ENCODE results near the gene ZSCAN20. TPM values are rescaled to one million over a fixed set of nuclear protein-coding genes. Genes with fewer than 3 reads are reported as not detected.

ZSCAN20 gene
- total RNA-seq, 1 experiment from 2014 or later = 9.0 TPM

DNA sequence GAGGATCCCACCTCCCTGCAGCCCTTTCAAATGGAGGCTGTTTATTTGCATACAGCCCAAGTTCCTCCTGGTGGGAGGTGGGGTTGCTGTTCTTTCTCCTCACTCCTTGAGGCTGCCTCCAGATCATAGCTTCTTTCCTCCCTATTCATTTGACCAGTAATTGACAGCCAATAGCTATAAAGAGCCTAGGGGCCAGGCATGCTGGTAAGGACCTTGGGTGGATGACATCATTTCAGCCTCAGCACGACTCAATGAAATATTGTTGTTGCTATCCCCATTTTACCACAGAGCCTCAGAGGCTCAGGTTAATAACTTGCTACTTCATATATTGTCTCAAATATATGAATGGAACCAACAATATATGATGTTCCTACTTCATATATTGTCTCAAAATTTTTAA is 31.1 kb downstream of the ZSCAN20 start:
- ATAC-seq (no peak), DNase-seq (ENCODE audit: low read depth, low spot score) (no peak)
- no TSS peak for BruUV-seq (replicated peaks)
- H3K4me3 ChIP-seq (replicated peaks in 1 of 2; ENCODE audit: low read depth in 1 of 2, low read length in 2 of 2) = no peak overlapping the region
- ChIA-PET RAD21 (ENCODE audit: low non-redundant PET in 1 of 2, low total read pairs in 2 of 2, uncharacterized antibody in 2 of 2, unreplicated experiment in 2 of 2) (no interaction called here), CTCF (no interaction called here), POLR2A (no interaction called here)
- H3K79me2 ChIP-seq (ENCODE audit: insufficient read depth, low read length) = no peaks in the 10 kb centered on the region
- no peak overlapping the region for H3K27ac ChIP-seq (ENCODE audit: low read depth, low read length)
- no peaks in the 10 kb centered on the region for H3K36me3 ChIP-seq (ENCODE audit: control insufficient read depth in 1 of 2, insufficient read depth in 2 of 2, low read length in 2 of 2)
- H3K9ac ChIP-seq (ENCODE audit: low read length) = no peak overlapping the region
- no peak for TF ChIP-seq POLR2A (IDR thresholded peaks at IDR 0.05; ENCODE audit: borderline replicate concordance, extremely low read depth, insufficient read depth, insufficient read length)
- no peak for TF ChIP-seq EGR1 (IDR thresholded peaks at IDR 0.05; ENCODE audit: low read depth)
- TF ChIP-seq RAD21 (IDR thresholded peaks at IDR 0.05; ENCODE audit: low read depth) = no peak
- TF ChIP-seq JUND (IDR thresholded peaks at IDR 0.05) = no peak
- TF ChIP-seq CBX3 (IDR thresholded peaks at IDR 0.05; ENCODE audit: low read depth) = no peak
- TF ChIP-seq, protein P1, sequence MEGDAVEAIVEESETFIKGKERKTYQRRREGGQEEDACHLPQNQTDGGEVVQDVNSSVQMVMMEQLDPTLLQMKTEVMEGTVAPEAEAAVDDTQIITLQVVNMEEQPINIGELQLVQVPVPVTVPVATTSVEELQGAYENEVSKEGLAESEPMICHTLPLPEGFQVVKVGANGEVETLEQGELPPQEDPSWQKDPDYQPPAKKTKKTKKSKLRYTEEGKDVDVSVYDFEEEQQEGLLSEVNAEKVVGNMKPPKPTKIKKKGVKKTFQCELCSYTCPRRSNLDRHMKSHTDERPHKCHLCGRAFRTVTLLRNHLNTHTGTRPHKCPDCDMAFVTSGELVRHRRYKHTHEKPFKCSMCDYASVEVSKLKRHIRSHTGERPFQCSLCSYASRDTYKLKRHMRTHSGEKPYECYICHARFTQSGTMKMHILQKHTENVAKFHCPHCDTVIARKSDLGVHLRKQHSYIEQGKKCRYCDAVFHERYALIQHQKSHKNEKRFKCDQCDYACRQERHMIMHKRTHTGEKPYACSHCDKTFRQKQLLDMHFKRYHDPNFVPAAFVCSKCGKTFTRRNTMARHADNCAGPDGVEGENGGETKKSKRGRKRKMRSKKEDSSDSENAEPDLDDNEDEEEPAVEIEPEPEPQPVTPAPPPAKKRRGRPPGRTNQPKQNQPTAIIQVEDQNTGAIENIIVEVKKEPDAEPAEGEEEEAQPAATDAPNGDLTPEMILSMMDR (IDR thresholded peaks at IDR 0.05 in 2 of 3, conservative IDR thresholded peaks at IDR 0.05 in 1 of 3; ENCODE audit: borderline replicate concordance in 1 of 3, insufficient read depth in 1 of 3, low read depth in 2 of 3, low read length in 2 of 3) = no peak
- TF ChIP-seq EZH2 (IDR thresholded peaks at IDR 0.05) = no peak
- TF ChIP-seq ELF1 (IDR thresholded peaks at IDR 0.05; ENCODE audit: borderline replicate concordance, low read depth) = no peak
- H3K4me2 ChIP-seq (ENCODE audit: low read length) = no peak overlapping the region
- no peaks in the 10 kb centered on the region for H3K9me2 ChIP-seq (ENCODE audit: insufficient read depth)
- no peaks in the 10 kb centered on the region for H4K20me1 ChIP-seq (ENCODE audit: insufficient read depth)
- no peaks in the 10 kb centered on the region for H3K27me3 ChIP-seq (ENCODE audit: insufficient read depth, low read length)
- no peak overlapping the region for H2AFZ ChIP-seq (ENCODE audit: low read depth, low read length, poor library complexity, severe bottlenecking)
- intact Hi-C loops (cut with micrococcal nuclease) = no loop called here
- no peaks in the 10 kb centered on the region for H3K4me1 ChIP-seq (ENCODE audit: control insufficient read depth in 1 of 2, insufficient read depth in 2 of 2, low read length in 2 of 2)
- no peaks in the 10 kb centered on the region for H3K9me3 ChIP-seq (ENCODE audit: control insufficient read depth in 1 of 2, insufficient read depth in 1 of 2, low read depth in 1 of 2, low read length in 2 of 2)

DNA sequence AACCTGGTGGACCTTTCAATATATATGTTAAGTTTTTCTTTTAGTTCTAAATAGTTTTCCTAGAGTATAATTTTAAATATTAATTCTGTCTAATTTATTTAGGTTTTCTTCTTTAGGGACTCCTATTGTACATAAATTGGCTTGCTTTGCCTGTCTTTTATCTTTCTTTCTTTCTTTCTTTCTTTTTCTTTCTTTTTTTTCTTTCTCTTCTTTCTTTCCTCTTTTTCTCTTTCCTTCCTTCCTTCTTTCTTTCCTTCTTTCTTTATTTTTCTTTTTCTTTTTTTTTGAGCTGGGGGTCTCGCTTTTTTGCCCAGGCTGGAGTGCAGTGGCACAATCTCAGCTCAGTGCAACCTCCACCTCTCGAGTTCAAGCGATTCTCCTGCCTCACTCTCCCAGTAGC is 35.2 kb downstream of the ZSCAN20 start:
- no peak overlapping the region for H3K4me2 ChIP-seq (ENCODE audit: low read length)
- POLR2A ChIA-PET = no interaction called here
- no peak overlapping the region for H3K27ac ChIP-seq (ENCODE audit: low read depth, low read length)
- no peaks in the 10 kb centered on the region for H3K4me1 ChIP-seq (ENCODE audit: control insufficient read depth in 1 of 2, insufficient read depth in 2 of 2, low read length in 2 of 2)
- H3K9ac ChIP-seq (ENCODE audit: low read length) = no peak overlapping the region
- no TSS peak for BruUV-seq (replicated peaks)
- ATAC-seq (no peak), DNase-seq (ENCODE audit: low read depth, low spot score) (no peak)
- intact Hi-C loops (cut with micrococcal nuclease) = no loop called here
- CTCF ChIA-PET = no interaction called here
- H3K79me2 ChIP-seq (ENCODE audit: insufficient read depth, low read length) = no peaks in the 10 kb centered on the region
- H3K9me2 ChIP-seq (ENCODE audit: insufficient read depth) = no peaks in the 10 kb centered on the region
- H3K27me3 ChIP-seq (ENCODE audit: insufficient read depth, low read length) = no peaks in the 10 kb centered on the region
- H3K4me3 ChIP-seq (replicated peaks in 1 of 2; ENCODE audit: low read depth in 1 of 2, low read length in 2 of 2) = no peak overlapping the region
- H3K36me3 ChIP-seq (ENCODE audit: control insufficient read depth in 1 of 2, insufficient read depth in 2 of 2, low read length in 2 of 2) = no peaks in the 10 kb centered on the region
- no peaks in the 10 kb centered on the region for H3K9me3 ChIP-seq (ENCODE audit: control insufficient read depth in 1 of 2, insufficient read depth in 1 of 2, low read depth in 1 of 2, low read length in 2 of 2)
- no peak overlapping the region for H2AFZ ChIP-seq (ENCODE audit: low read depth, low read length, poor library complexity, severe bottlenecking)
- H4K20me1 ChIP-seq (ENCODE audit: insufficient read depth) = no peaks in the 10 kb centered on the region
- TF ChIP-seq ZNF274 (IDR thresholded peaks at IDR 0.05; ENCODE audit: low read depth, low read length) (no peak), RAD21 (IDR thresholded peaks at IDR 0.05; ENCODE audit: low read depth) (no peak), FOSL1 (IDR thresholded peaks at IDR 0.05; ENCODE audit: low read depth) (no peak), EZH2phosphoT487 (IDR thresholded peaks at IDR 0.05; ENCODE audit: borderline replicate concordance) (no peak), CEBPB (IDR thresholded peaks at IDR 0.05; ENCODE audit: low read depth) (no peak), SP1 (IDR thresholded peaks at IDR 0.05; ENCODE audit: low read depth) (no peak), YY1 (IDR thresholded peaks at IDR 0.05; ENCODE audit: extremely low read depth, insufficient replicate concordance, low read depth, low read length) (no peak), EGR1 (IDR thresholded peaks at IDR 0.05; ENCODE audit: low read depth) (no peak), CBX3 (IDR thresholded peaks at IDR 0.05; ENCODE audit: low read depth) (no peak)
- TF ChIP-seq, protein P2, sequence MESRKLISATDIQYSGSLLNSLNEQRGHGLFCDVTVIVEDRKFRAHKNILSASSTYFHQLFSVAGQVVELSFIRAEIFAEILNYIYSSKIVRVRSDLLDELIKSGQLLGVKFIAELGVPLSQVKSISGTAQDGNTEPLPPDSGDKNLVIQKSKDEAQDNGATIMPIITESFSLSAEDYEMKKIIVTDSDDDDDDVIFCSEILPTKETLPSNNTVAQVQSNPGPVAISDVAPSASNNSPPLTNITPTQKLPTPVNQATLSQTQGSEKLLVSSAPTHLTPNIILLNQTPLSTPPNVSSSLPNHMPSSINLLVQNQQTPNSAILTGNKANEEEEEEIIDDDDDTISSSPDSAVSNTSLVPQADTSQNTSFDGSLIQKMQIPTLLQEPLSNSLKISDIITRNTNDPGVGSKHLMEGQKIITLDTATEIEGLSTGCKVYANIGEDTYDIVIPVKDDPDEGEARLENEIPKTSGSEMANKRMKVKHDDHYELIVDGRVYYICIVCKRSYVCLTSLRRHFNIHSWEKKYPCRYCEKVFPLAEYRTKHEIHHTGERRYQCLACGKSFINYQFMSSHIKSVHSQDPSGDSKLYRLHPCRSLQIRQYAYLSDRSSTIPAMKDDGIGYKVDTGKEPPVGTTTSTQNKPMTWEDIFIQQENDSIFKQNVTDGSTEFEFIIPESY (IDR thresholded peaks at IDR 0.05; ENCODE audit: extremely low read depth, insufficient replicate concordance, low read length) = no peak
- RAD21 ChIA-PET (ENCODE audit: low non-redundant PET in 1 of 2, low total read pairs in 2 of 2, uncharacterized antibody in 2 of 2, unreplicated experiment in 2 of 2) = no interaction called here

All from HCT116 (cell line).